Measurements from ENCODE around the gene ADGRG2. TPM values are rescaled to one million over a fixed set of nuclear protein-coding genes. Genes with fewer than 3 reads are reported as not detected.

Gene ADGRG2
- total RNA-seq, 1 donor from 2014 or later, result 6.6 TPM

GRCh38 chrX:18955676-18956075 lies 166.6 kb downstream of the ADGRG2 start:
- no peak for DNase-seq

DNA sequence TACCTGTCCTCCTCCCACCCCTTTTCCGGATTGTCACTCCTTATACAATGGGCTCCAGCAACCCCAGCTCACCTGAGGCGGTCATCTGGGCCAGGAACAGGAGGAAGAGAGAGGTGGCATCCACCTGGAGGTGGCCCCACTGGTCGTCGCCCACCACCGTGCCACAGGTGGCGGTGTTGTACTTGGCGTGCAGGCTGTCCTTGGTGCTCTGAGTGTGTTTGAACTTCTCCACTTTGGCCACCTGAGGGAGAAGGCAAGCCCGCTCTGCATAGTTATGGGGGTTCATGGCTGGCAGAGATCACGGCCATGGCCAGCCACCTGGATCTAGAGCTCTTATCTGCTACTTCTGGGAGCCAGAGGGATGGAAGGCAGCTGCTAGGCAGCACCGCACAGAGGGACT lies 171.2 kb downstream of the ADGRG2 start:
- DNase-seq, result no peak

- no peak for DNase-seq
Observed at GRCh38 chrX:18949944-18950301, 172.3 kb downstream of the ADGRG2 start.

- DNase-seq, result no peak
Observed at GRCh38 chrX:18949291-18949943, 172.9 kb downstream of the ADGRG2 start.

DNA sequence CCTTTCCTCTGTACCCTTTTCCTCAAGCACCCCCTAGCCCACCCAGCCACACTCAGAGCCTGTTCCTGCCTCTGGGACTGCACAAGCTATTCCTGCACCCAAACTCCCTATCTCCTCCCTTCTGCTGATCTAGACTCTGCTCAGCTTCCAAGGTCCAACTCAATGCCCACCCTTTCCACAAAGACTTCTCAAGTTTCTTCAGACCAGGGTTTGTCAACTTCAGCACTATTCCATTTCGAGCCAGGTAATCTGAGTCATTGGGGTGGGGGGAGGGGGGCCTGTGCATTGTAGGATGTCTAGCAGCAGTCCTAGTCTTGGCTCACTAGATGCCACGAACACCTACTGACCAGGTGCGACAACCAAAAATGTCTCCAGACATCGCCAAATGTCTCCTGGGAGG lies 175.7 kb downstream of the ADGRG2 start:
- DNase-seq, result no peak

GRCh38 chrX:18946157-18946556 lies 176.1 kb downstream of the ADGRG2 start:
- no peak for DNase-seq

- DNase-seq, result no peak
Observed at GRCh38 chrX:18945483-18945882, 176.8 kb downstream of the ADGRG2 start.

GRCh38 chrX:18944482-18944881 lies 177.8 kb downstream of the ADGRG2 start:
- no peak for DNase-seq

DNA sequence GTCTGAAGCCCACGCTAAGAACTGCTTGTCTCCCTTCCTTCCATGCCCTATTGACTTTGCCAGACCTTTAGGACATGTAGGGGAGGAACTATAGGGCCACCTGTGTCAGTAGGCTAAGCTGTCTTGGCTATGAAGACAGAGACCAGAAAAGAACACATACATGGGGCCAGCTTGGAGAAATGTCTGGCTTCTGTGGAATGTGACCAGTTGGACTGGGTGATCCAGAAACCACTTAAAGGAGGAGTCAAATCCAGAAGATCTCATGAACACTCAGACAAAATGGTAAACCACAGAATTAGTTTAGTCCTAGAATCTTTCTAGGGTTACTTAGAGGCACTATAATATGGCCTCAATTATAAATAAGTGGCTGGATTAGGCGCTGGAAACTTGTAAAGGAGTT lies 180.4 kb downstream of the ADGRG2 start:
- DNase-seq, result no peak

Other genes with a start within 250 kb of the ADGRG2 start
- 18.4 TPM for gene PHKA2, start 138.4 kb downstream of the ADGRG2 start, total RNA-seq
- 75.3 TPM for gene PDHA1, start 221.5 kb upstream of the ADGRG2 start, total RNA-seq